Endodermal cell (in vitro differentiated cells): ENCODE measurements around the gene EMSY. TPM values are rescaled to one million over a fixed set of nuclear protein-coding genes. Genes with fewer than 3 reads are reported as not detected.

ENCODE experiments used
- DNase-seq: peaks from one replicate; pipeline ENCODE4 v3.0.0-alpha.2; 2017
- H3K27ac ChIP-seq: 2 replicates; pipeline ENCODE4 v1.5.1; 2013; ENCODE audit warnings: mild to moderate bottlenecking, low read depth, low read length, moderate library complexity
- H3K27me3 ChIP-seq: 2 replicates; pipeline ENCODE4 v1.6.1; 2013; ENCODE audit warnings: mild to moderate bottlenecking, low read length, moderate library complexity; ENCODE audit not compliant: insufficient read depth, control insufficient read depth, poor library complexity, severe bottlenecking
- H3K36me3 ChIP-seq: 2 replicates; pipeline ENCODE4 v1.7.0; 2013; ENCODE audit warnings: mild to moderate bottlenecking, low read length, moderate library complexity; ENCODE audit not compliant: control insufficient read depth, insufficient read depth
- H3K4me1 ChIP-seq: one replicate; pipeline ENCODE4 v1.7.0; 2013; ENCODE audit warnings: low read length; ENCODE audit not compliant: control insufficient read depth, insufficient read depth
- H3K4me3 ChIP-seq: 2 replicates; pipeline ENCODE4 v1.5.1; 2013; ENCODE audit warnings: mild to moderate bottlenecking, low read length, moderate library complexity
- H3K9ac ChIP-seq: 2 replicates; pipeline ENCODE4 v1.6.1; 2013; ENCODE audit warnings: mild to moderate bottlenecking, low read length, moderate library complexity; ENCODE audit not compliant: poor library complexity, severe bottlenecking; ENCODE audit errors: extremely low read depth
- H3K9me3 ChIP-seq: 2 replicates; pipeline ENCODE4 v1.6.1; 2013; ENCODE audit warnings: mild to moderate bottlenecking, low read length, moderate library complexity; ENCODE audit not compliant: control insufficient read depth
- H3K27ac Mint-ChIP-seq: 2 replicates; pipeline ENCODE4 v1.8.0; 2020; ENCODE audit warnings: mixed read lengths
- H3K27me3 Mint-ChIP-seq: 2 replicates; pipeline ENCODE4 v1.8.0; 2021; ENCODE audit warnings: mild to moderate bottlenecking, mixed read lengths; ENCODE audit not compliant: insufficient read depth
- H3K36me3 Mint-ChIP-seq: 2 replicates; pipeline ENCODE4 v1.8.0; 2020; ENCODE audit warnings: low read depth, mixed read lengths
- H3K4me1 Mint-ChIP-seq: 2 replicates; pipeline ENCODE4 v1.8.0; 2020; ENCODE audit warnings: mixed read lengths
- H3K4me3 Mint-ChIP-seq: 2 replicates; pipeline ENCODE4 v1.8.0; 2020; ENCODE audit warnings: mild to moderate bottlenecking, moderate library complexity, mixed read lengths
- H3K9me3 Mint-ChIP-seq: 2 replicates; pipeline ENCODE4 v1.8.0; 2020; ENCODE audit warnings: mild to moderate bottlenecking, mixed read lengths
- CTCF ChIP-seq: fragments of 200-600 bp; sonication (generic); conservative IDR thresholded peaks from 2 replicates; pipeline ENCODE4 v1.5.0; 2021; ENCODE audit warnings: antibody characterized with exemption, mild to moderate bottlenecking
- WGBS, 2 experiments: methylation state at CpG; one replicate each; pipeline versions ENCODE4 v1.1.5 to v1.1.7; 2013; ENCODE audit warnings: missing lambda C conversion rate in 2 of 2, mixed read lengths in 1 of 2; ENCODE audit not compliant: insufficient coverage in 1 of 2, insufficient read length in 1 of 2; 5-methylcytosine and 5-hydroxymethylcytosine counted together
- total RNA-seq, 2 donors: library from RNA; stranded (reverse); fragmentation: NEBNext Ultra II Directional in 1 of 2; extraction: Animal tissue kit (Norgen Biotek cat#: 25700) in 1 of 2; gene quantifications; 2 replicates in 1 of 2; 3 replicates in 1 of 2; pipeline ENCODE4 v1.2.1, GENCODE V29; 2021

The EMSY gene
- total RNA-seq, 2 donors from 2014 or later: 27.4 to 35.5 TPM

- H3K9me3 Mint-ChIP-seq: no peaks in the 10 kb centered on the region
- H3K4me1 ChIP-seq: peaks cover 21% of the 10 kb centered on the region
- peak overlapping the region; percentile 91 for H3K27ac Mint-ChIP-seq
- no peak for DNase-seq
- H3K27ac ChIP-seq: peak overlapping the region; percentile 65
- peak overlapping the region; percentile 25 for H3K4me3 ChIP-seq
- no peak overlapping the region for H3K4me3 Mint-ChIP-seq
- no CpG with 5 or more reads among the region's 2 CpGs for WGBS, 2 experiments
- H3K27me3 ChIP-seq: no peaks in the 10 kb centered on the region
- peaks cover 25% of the 10 kb centered on the region for H3K36me3 Mint-ChIP-seq
- H3K9ac ChIP-seq: no peak overlapping the region
- peaks cover 55% of the 10 kb centered on the region for H3K4me1 Mint-ChIP-seq
- H3K36me3 ChIP-seq: peaks cover 36% of the 10 kb centered on the region
- no peaks in the 10 kb centered on the region for H3K27me3 Mint-ChIP-seq
- no peaks in the 10 kb centered on the region for H3K9me3 ChIP-seq
- TF ChIP-seq CTCF: no peak
Observed at GRCh38 chr11:76456571-76456970, 11.8 kb downstream of the EMSY start.

GRCh38 chr11:76459299-76459698 is 14.5 kb downstream of the EMSY start:
- H3K9ac ChIP-seq: no peak overlapping the region
- H3K36me3 Mint-ChIP-seq: peaks cover 32% of the 10 kb centered on the region
- no peak overlapping the region for H3K4me3 Mint-ChIP-seq
- H3K9me3 Mint-ChIP-seq: no peaks in the 10 kb centered on the region
- no peaks in the 10 kb centered on the region for H3K27me3 ChIP-seq
- DNase-seq: no peak
- peaks cover 35% of the 10 kb centered on the region for H3K4me1 Mint-ChIP-seq
- peaks cover 40% of the 10 kb centered on the region for H3K36me3 ChIP-seq
- H3K27me3 Mint-ChIP-seq: no peaks in the 10 kb centered on the region
- 76 to 92% methylated on average over 2 to 4 of the region's 4 CpGs for WGBS, 2 experiments
- no peak overlapping the region for H3K4me3 ChIP-seq
- peak; percentile 79 for TF ChIP-seq CTCF
- H3K4me1 ChIP-seq: peaks cover 13% of the 10 kb centered on the region
- H3K27ac Mint-ChIP-seq: no peak overlapping the region
- H3K27ac ChIP-seq: no peak overlapping the region
- H3K9me3 ChIP-seq: no peaks in the 10 kb centered on the region

- no peak overlapping the region for H3K9ac ChIP-seq
- H3K27ac ChIP-seq: no peak overlapping the region
- no peaks in the 10 kb centered on the region for H3K27me3 ChIP-seq
- Mint-ChIP-seq H3K27ac (no peak overlapping the region), H3K9me3 (no peaks in the 10 kb centered on the region), H3K36me3 (peaks cover 38% of the 10 kb centered on the region), H3K4me3 (no peak overlapping the region), H3K27me3 (no peaks in the 10 kb centered on the region), H3K4me1 (peaks cover 29% of the 10 kb centered on the region)
- peaks cover 11% of the 10 kb centered on the region for H3K4me1 ChIP-seq
- no peak for DNase-seq
- H3K36me3 ChIP-seq: peaks cover 42% of the 10 kb centered on the region
- H3K9me3 ChIP-seq: no peaks in the 10 kb centered on the region
- WGBS, 2 experiments: 81 to 92% methylated on average over 3 of the region's 3 CpGs
- TF ChIP-seq CTCF: no peak
- H3K4me3 ChIP-seq: no peak overlapping the region
Observed at GRCh38 chr11:76459846-76460245, 15.0 kb downstream of the EMSY start.
